Left lung (tissue), 10 donors: Measurements from ENCODE around the gene PIAS1. TPM values are rescaled to one million over a fixed set of nuclear protein-coding genes. Genes with fewer than 3 reads are reported as not detected.

Experiments used
- ATAC-seq: fragments of 200-7000 bp; cut with Tn5 transposase; one replicate; pipeline ENCODE4 v1.9.1; 2020; ENCODE audit warnings: moderate library complexity
- DNase-seq, 4 donors: peaks; one replicate each; pipeline ENCODE4 v3.0.0-alpha.2; 2013 to 2020
- H3K27ac ChIP-seq, 2 donors: fragments of 200-600 bp; sonication (generic) in 1 of 2; one replicate each; pipeline versions ENCODE4 v1.5.0 to v1.8.0; 2020 to 2021
- H3K27me3 ChIP-seq, 2 donors: fragments of 200-600 bp; sonication (generic) in 1 of 2; one replicate each; pipeline versions ENCODE4 v1.5.0 to v1.8.0; 2020 to 2021
- H3K36me3 ChIP-seq, 2 donors: fragments of 200-600 bp; sonication (generic) in 1 of 2; one replicate each; pipeline versions ENCODE4 v1.5.0 to v1.8.0; 2020 to 2021
- H3K4me1 ChIP-seq, 2 donors: fragments of 200-600 bp; one replicate each; pipeline ENCODE4 v1.8.0; 2021
- H3K4me3 ChIP-seq, 2 donors: fragments of 200-600 bp; sonication (generic) in 1 of 2; one replicate each; pipeline versions ENCODE4 v1.5.0 to v1.8.0; 2020 to 2021; ENCODE audit warnings: mild to moderate bottlenecking in 1 of 2
- H3K9me3 ChIP-seq, 2 donors: fragments of 200-600 bp; sonication (generic) in 1 of 2; one replicate each; pipeline versions ENCODE4 v1.5.0 to v1.8.0; 2020 to 2021
- intact Hi-C, 2 donors: fragments of 100-400 bp; cut with DNase I; formaldehyde crosslinking; loops; one replicate each; pipeline versions ENCODE4 v1.11.2 to v1.14.2; 2022
- polyA plus RNA-seq, 6 donors: library from polyadenylated mRNA; unstranded; fragments of 120-200 nt; gene quantifications; one replicate each; pipeline ENCODE4 v1.2.1, GENCODE V29; 2013; ENCODE audit not compliant: insufficient read length in 6 of 6
- total RNA-seq, 2 donors: library from RNA; stranded (reverse); fragmentation: NEBNext Ultra II Directional; extraction: Animal tissue kit (Norgen Biotek cat#: 25700); gene quantifications; one replicate each; pipeline ENCODE4 v1.2.1, GENCODE V29; 2021
- TF ChIP-seq, protein P1 (sequence below), 2 donors: fragments of 200-600 bp; sonication (generic) in 1 of 2; IDR thresholded peaks; one replicate each; pipeline versions ENCODE4 v1.5.0 to v1.8.0; 2021; ENCODE audit warnings: antibody characterized with exemption in 2 of 2
- donor health status: DM: no; HTN: yes; CAD: no.
- donor health status: DM: no; HTN: no; CAD: no.

PIAS1 gene
- total and polyA plus RNA-seq, 8 donors = 44.9 to 71.4 (median 63.3) TPM

- ATAC-seq = no peak
- no peak overlapping the region for H3K4me3 ChIP-seq
- no peaks in the 10 kb centered on the region for H3K36me3 ChIP-seq
- peaks cover 12 to 27% of the 10 kb centered on the region in 2 donors for H3K4me1 ChIP-seq
- TF ChIP-seq, protein P1, sequence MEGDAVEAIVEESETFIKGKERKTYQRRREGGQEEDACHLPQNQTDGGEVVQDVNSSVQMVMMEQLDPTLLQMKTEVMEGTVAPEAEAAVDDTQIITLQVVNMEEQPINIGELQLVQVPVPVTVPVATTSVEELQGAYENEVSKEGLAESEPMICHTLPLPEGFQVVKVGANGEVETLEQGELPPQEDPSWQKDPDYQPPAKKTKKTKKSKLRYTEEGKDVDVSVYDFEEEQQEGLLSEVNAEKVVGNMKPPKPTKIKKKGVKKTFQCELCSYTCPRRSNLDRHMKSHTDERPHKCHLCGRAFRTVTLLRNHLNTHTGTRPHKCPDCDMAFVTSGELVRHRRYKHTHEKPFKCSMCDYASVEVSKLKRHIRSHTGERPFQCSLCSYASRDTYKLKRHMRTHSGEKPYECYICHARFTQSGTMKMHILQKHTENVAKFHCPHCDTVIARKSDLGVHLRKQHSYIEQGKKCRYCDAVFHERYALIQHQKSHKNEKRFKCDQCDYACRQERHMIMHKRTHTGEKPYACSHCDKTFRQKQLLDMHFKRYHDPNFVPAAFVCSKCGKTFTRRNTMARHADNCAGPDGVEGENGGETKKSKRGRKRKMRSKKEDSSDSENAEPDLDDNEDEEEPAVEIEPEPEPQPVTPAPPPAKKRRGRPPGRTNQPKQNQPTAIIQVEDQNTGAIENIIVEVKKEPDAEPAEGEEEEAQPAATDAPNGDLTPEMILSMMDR (IDR thresholded peaks at IDR 0.05) = no peak
- no peak for DNase-seq
- no peak overlapping the region for H3K27ac ChIP-seq
- intact Hi-C loops = no loop called here
- H3K9me3 ChIP-seq = no peaks in the 10 kb centered on the region
- no peaks in the 10 kb centered on the region for H3K27me3 ChIP-seq
These were observed 1.7 kb upstream of the PIAS1 start for GRCh38 chr15:68052431-68052830.

GRCh38 chr15:68053001-68053400, 1.1 kb upstream of the PIAS1 start:
- TF ChIP-seq, protein P1 (IDR thresholded peaks at IDR 0.05) = no peak
- intact Hi-C loops = no loop called here

GRCh38 chr15:68054628-68055223, 611 bp downstream of the PIAS1 start:
- H3K4me1 ChIP-seq = peaks cover 16 to 47% of the 10 kb centered on the region in 2 donors
- H3K27me3 ChIP-seq = no peaks in the 10 kb centered on the region
- peak; percentile 67 for ATAC-seq
- peak overlapping the region; percentile 91 to 93 for H3K27ac ChIP-seq
- H3K9me3 ChIP-seq = no peaks in the 10 kb centered on the region
- DNase-seq = peak; percentile 49 to 92 (median 71)
- H3K4me3 ChIP-seq = peak overlapping the region; percentile 84 to 99
- intact Hi-C loops = no loop called here
- peaks cover 0 to 5% of the 10 kb centered on the region in 2 donors for H3K36me3 ChIP-seq
- TF ChIP-seq, protein P1 (IDR thresholded peaks at IDR 0.05) = no peak

More at GRCh38 chr15:68053001-68053400, 1.1 kb upstream of the PIAS1 start:
- Histone ChIP-seq H3K9me3 (no peaks in the 10 kb centered on the region), H3K4me1 (peaks cover 14 to 31% of the 10 kb centered on the region in 2 donors), H3K4me3 (no peak overlapping the region), H3K36me3 (no peaks in the 10 kb centered on the region), H3K27ac (no peak overlapping the region), H3K27me3 (no peaks in the 10 kb centered on the region)
- no peak for DNase-seq
- ATAC-seq = no peak

DNA sequence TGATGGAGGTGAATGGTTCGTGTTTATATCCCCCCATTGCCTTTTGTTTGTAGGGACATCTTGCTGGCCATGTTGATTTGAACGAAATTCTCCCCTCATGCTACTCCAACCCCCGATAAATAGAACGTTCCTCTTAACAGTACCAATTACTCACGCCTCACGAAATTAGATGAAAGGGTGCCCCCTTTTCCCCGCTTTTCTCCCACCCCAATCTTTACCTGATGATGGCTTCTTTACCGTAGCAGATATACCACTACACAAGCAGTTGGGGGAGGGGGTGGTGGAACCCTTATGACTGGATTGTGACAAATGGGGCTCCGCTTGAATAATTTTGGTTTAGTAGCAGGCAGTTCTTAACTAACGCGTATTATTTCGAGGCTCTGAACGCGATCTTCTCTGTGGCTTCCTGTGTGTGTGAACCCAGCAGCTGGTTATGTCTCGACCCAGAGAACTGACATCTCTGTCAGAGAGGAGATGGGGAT, 1.1 kb downstream of the PIAS1 start:
- intact Hi-C loops = no loop called here
- H3K36me3 ChIP-seq = peaks cover 0 to 5% of the 10 kb centered on the region in 2 donors
- TF ChIP-seq, protein P1 (IDR thresholded peaks at IDR 0.05) = no peak
- H3K4me3 ChIP-seq = peak overlapping the region; percentile 84 to 99
- DNase-seq = peak in 2 of 4 donors; percentile 29 to 42
- peak overlapping the region; percentile 91 to 93 for H3K27ac ChIP-seq
- peak; percentile 17 for ATAC-seq
- H3K27me3 ChIP-seq = no peaks in the 10 kb centered on the region
- H3K4me1 ChIP-seq = peaks cover 16 to 52% of the 10 kb centered on the region in 2 donors
- no peaks in the 10 kb centered on the region for H3K9me3 ChIP-seq

GRCh38 chr15:68056097-68056865, 2.2 kb downstream of the PIAS1 start:
- no peaks in the 10 kb centered on the region for H3K9me3 ChIP-seq
- peak overlapping the region in 1 of 2 donors; percentile 93 for H3K27ac ChIP-seq
- ATAC-seq = no peak
- peaks cover 0 to 5% of the 10 kb centered on the region in 2 donors for H3K36me3 ChIP-seq
- H3K4me1 ChIP-seq = peaks cover 16 to 62% of the 10 kb centered on the region in 2 donors
- H3K27me3 ChIP-seq = no peaks in the 10 kb centered on the region
- DNase-seq = no peak
- TF ChIP-seq, protein P1 (IDR thresholded peaks at IDR 0.05) = no peak
- peak overlapping the region; percentile 84 to 99 for H3K4me3 ChIP-seq
- intact Hi-C loops = no loop called here
